WI38 (cell line): ENCODE results near the gene ARL6IP4.

ENCODE experiments used
- H3K4me3 ChIP-seq: 2 replicates; pipeline ENCODE4 v1.5.1; 2011; ENCODE audit warnings: low read depth, mild to moderate bottlenecking, control low read depth, low read length
- CTCF ChIP-seq: IDR thresholded peaks from 2 replicates; pipeline ENCODE4 v1.5.1; 2012; ENCODE audit warnings: low read depth, mild to moderate bottlenecking, control low read depth, low read length

The ARL6IP4 gene

GRCh38 chr12:122942637-122943036, 37.8 kb upstream of the ARL6IP4 start:
- TF ChIP-seq CTCF, result no peak
- H3K4me3 ChIP-seq, result no peak overlapping the region

- TF ChIP-seq CTCF, result no peak
- H3K4me3 ChIP-seq, result no peak overlapping the region
Observed at GRCh38 chr12:122943196-122943595, 37.3 kb upstream of the ARL6IP4 start.

- no peak for TF ChIP-seq CTCF
- H3K4me3 ChIP-seq, result no peak overlapping the region
Observed at GRCh38 chr12:122944605-122945592, 35.6 kb upstream of the ARL6IP4 start.

- peak; percentile 42; the same call in 1 of the 2 replicates for TF ChIP-seq CTCF
- no peak overlapping the region for H3K4me3 ChIP-seq
Observed at GRCh38 chr12:122946690-122947341, 33.7 kb upstream of the ARL6IP4 start.

- no peak for TF ChIP-seq CTCF
- no peak overlapping the region for H3K4me3 ChIP-seq
Observed at GRCh38 chr12:122947352-122947792, 33.1 kb upstream of the ARL6IP4 start.

- H3K4me3 ChIP-seq, result no peak overlapping the region
- TF ChIP-seq CTCF, result no peak
Observed at GRCh38 chr12:122948605-122949004, 31.9 kb upstream of the ARL6IP4 start.

- no peak for TF ChIP-seq CTCF
- H3K4me3 ChIP-seq, result no peak overlapping the region
Observed at GRCh38 chr12:122949405-122949804, 31.1 kb upstream of the ARL6IP4 start.
